ENCODE results near the gene WDR27. TPM values are rescaled to one million over a fixed set of nuclear protein-coding genes. Genes with fewer than 3 reads are reported as not detected.

Gene WDR27
- total and polyA plus RNA-seq, 11 donors: 2.2 to 12.3 (median 5.7) TPM

DNA sequence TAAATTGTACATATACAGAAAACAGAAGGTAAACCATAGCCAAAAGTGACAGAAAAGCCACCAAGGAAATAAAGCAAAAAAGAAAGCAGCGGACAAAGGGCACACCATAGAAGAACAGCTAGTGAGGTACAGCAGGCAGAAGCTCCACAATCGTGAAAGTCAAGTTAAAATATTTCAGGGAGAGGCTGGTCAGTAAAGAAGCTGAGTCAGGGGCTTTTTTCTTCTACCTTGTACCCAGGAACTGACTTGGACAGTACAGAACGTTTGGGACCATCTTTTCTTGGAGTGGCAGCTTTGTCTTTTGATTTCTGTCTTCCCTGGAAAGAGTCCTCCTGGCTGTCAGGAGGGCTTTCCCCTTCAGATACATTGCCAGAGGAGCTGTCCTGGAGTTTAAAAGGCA lies 8.2 kb upstream of the WDR27 start:
- no peaks in the 10 kb centered on the region for H3K27me3 ChIP-seq
- peaks cover 0 to 14% (median 2%) of the 10 kb centered on the region in 12 donors for H3K4me1 ChIP-seq
- no peaks in the 10 kb centered on the region for H3K9me3 ChIP-seq
- DNase-seq (no peak), ATAC-seq (no peak)
- intact Hi-C loops (cut with DNase I): no loop called here
- 70 to 83% (median 79%) methylated on average over 3 of the region's 3 CpGs for WGBS, 4 donors
- H3K27ac ChIP-seq: no peak overlapping the region
- no peak overlapping the region for H3K4me3 ChIP-seq
- peaks cover 0 to 98% (median 73%) of the 10 kb centered on the region in 9 donors for H3K36me3 ChIP-seq
- TF ChIP-seq, protein P1, sequence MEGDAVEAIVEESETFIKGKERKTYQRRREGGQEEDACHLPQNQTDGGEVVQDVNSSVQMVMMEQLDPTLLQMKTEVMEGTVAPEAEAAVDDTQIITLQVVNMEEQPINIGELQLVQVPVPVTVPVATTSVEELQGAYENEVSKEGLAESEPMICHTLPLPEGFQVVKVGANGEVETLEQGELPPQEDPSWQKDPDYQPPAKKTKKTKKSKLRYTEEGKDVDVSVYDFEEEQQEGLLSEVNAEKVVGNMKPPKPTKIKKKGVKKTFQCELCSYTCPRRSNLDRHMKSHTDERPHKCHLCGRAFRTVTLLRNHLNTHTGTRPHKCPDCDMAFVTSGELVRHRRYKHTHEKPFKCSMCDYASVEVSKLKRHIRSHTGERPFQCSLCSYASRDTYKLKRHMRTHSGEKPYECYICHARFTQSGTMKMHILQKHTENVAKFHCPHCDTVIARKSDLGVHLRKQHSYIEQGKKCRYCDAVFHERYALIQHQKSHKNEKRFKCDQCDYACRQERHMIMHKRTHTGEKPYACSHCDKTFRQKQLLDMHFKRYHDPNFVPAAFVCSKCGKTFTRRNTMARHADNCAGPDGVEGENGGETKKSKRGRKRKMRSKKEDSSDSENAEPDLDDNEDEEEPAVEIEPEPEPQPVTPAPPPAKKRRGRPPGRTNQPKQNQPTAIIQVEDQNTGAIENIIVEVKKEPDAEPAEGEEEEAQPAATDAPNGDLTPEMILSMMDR (IDR thresholded peaks at IDR 0.05): no peak
- no peak for TF ChIP-seq POLR2A (IDR thresholded peaks at IDR 0.05)

DNA sequence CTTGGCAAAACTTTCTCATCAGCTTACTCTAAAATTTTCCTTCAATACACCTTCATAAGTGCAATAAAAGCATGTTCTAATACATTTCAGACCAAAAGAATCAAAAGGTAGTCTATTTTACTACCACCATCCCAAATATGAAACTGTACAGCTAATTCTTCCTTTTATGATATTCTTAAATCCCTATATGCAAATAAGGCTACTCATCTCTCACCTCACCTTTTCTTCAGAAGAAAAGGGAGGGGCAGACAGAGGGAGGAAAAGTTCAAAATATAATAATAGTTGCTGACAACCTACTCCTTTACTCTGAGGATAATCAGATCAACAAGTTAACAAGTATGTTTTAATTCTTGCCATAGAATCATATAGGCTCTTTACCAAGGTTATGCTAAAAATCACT lies 7.5 kb upstream of the WDR27 start:
- no peak for ATAC-seq
- no peak for TF ChIP-seq POLR2A (IDR thresholded peaks at IDR 0.05)
- TF ChIP-seq, protein P1 (IDR thresholded peaks at IDR 0.05): no peak

GRCh38 chr6:169707772-169708171 lies 5.9 kb upstream of the WDR27 start:
- Histone ChIP-seq H3K4me1 (peaks cover 0 to 37% (median 21%) of the 10 kb centered on the region in 12 donors), H3K27ac (no peak overlapping the region), H3K9me3 (no peaks in the 10 kb centered on the region), H3K4me3 (no peak overlapping the region), H3K36me3 (peaks cover 0 to 93% (median 71%) of the 10 kb centered on the region in 9 donors), H3K27me3 (no peaks in the 10 kb centered on the region)
- WGBS, 4 donors: 45 to 74% (median 60%) methylated on average over 2 of the region's 2 CpGs
- DNase-seq (no peak), ATAC-seq (peak in 2 of 4 donors; percentile 50)
- intact Hi-C loops (cut with DNase I): loop anchor here in 2 of 10 donors (10.0 kb wide), 2 partner anchors 47 to 753 kb away; partner anchors contain the start of genes DYNLT2 (in 1 of the 2) and ERMARD (in 1 of the 2)
- TF ChIP-seq, protein P1 (IDR thresholded peaks at IDR 0.05): no peak
- no peak for TF ChIP-seq POLR2A (IDR thresholded peaks at IDR 0.05)

More for the DNA sequence above, 7.5 kb upstream of the WDR27 start:
- H3K4me3 ChIP-seq: no peak overlapping the region
- no peaks in the 10 kb centered on the region for H3K9me3 ChIP-seq
- no peak for DNase-seq
- intact Hi-C loops (cut with DNase I): loop anchor here in 2 of 10 donors (10.0 kb wide), 2 partner anchors 46 to 754 kb away; partner anchors contain the start of genes DYNLT2 (in 1 of the 2) and ERMARD (in 1 of the 2)
- H3K4me1 ChIP-seq: peaks cover 0 to 21% (median 6%) of the 10 kb centered on the region in 12 donors
- H3K27me3 ChIP-seq: no peaks in the 10 kb centered on the region
- H3K36me3 ChIP-seq: peaks cover 0 to 98% (median 73%) of the 10 kb centered on the region in 9 donors
- no peak overlapping the region for H3K27ac ChIP-seq

GRCh38 chr6:169702840-169703246 lies 1.0 kb upstream of the WDR27 start:
- 3 to 11% (median 7%) methylated on average over 11 to 22 of the region's 22 CpGs for WGBS, 4 donors
- DNase-seq: no peak
- no peaks in the 10 kb centered on the region for H3K27me3 ChIP-seq
- H3K4me1 ChIP-seq: peaks cover 0 to 52% (median 30%) of the 10 kb centered on the region in 12 donors
- intact Hi-C loops (cut with DNase I): loop anchor here in 5 of 10 donors (1.0 to 10.0 kb wide), 6 partner anchors 20 to 748 kb away; partner anchors contain the start of genes DYNLT2 (in 3 of the 5) and ERMARD (in 3 of the 5)
- peak overlapping the region in 10 of 12 donors; percentile 89 to 97 (median 94) for H3K27ac ChIP-seq
- H3K9me3 ChIP-seq: no peaks in the 10 kb centered on the region
- no peak for TF ChIP-seq POLR2A (IDR thresholded peaks at IDR 0.05)
- TF ChIP-seq, protein P1 (IDR thresholded peaks at IDR 0.05): no peak
- no peak for ATAC-seq
- peaks cover 0 to 43% (median 22%) of the 10 kb centered on the region in 9 donors for H3K36me3 ChIP-seq
- H3K4me3 ChIP-seq: peak overlapping the region; percentile 72 to 99 (median 88)

Data from heart left ventricle (tissue), 16 donors.